Rectal smooth muscle tissue (tissue), 1 donor: ENCODE measurements around the gene HAP1.

Experiments used
- H3K27ac ChIP-seq: one replicate; pipeline ENCODE4 v1.7.0; 2013; ENCODE audit warnings: low read depth, low read length, inconsistent platforms
- H3K27me3 ChIP-seq: one replicate; pipeline ENCODE4 v1.7.0; 2013; ENCODE audit warnings: low read length; ENCODE audit not compliant: control insufficient read depth, insufficient read depth
- H3K36me3 ChIP-seq: one replicate; pipeline ENCODE4 v1.7.0; 2013; ENCODE audit warnings: low read length; ENCODE audit not compliant: control insufficient read depth, insufficient read depth
- H3K4me1 ChIP-seq: one replicate; pipeline ENCODE4 v1.7.0; 2013; ENCODE audit warnings: low read length; ENCODE audit not compliant: control insufficient read depth, insufficient read depth
- H3K4me3 ChIP-seq: one replicate; pipeline ENCODE4 v1.7.0; 2013; ENCODE audit warnings: low read length
- H3K9ac ChIP-seq: one replicate; pipeline ENCODE4 v1.7.0; 2013; ENCODE audit warnings: low read length

Gene HAP1

DNA sequence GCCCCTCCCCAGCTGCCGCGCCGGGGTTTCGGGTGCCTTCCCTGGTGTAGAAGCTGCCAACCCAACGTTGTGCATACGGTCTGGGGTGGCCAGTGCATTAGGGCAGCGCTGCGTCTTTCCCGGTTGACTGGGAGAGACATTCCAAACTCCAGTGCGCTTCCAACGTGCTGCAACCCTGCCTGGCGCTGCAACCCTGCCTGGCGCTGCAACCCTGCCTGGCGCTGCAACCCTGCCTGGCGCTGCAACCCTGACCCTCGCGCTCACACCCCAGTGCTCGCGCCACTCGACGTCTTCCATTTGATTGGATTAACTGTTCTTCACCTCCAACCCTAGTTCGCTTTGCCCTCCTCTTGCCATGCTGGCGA lies 488 bp upstream of the HAP1 start:
- Histone ChIP-seq H3K36me3 (no peaks in the 10 kb centered on the region), H3K9ac (no peak overlapping the region), H3K4me1 (no peaks in the 10 kb centered on the region), H3K27me3 (peaks cover 20% of the 10 kb centered on the region), H3K27ac (no peak overlapping the region), H3K4me3 (peak overlapping the region; percentile 55)

GRCh38 chr17:41733348-41734138 lies 900 bp downstream of the HAP1 start:
- Histone ChIP-seq H3K27ac (no peak overlapping the region), H3K9ac (no peak overlapping the region), H3K4me1 (no peaks in the 10 kb centered on the region), H3K27me3 (peaks cover 20% of the 10 kb centered on the region), H3K36me3 (no peaks in the 10 kb centered on the region), H3K4me3 (no peak overlapping the region)

GRCh38 chr17:41731836-41732235 lies 2.6 kb downstream of the HAP1 start:
- Histone ChIP-seq H3K27me3 (peaks cover 18% of the 10 kb centered on the region), H3K9ac (no peak overlapping the region), H3K4me1 (no peaks in the 10 kb centered on the region), H3K36me3 (no peaks in the 10 kb centered on the region), H3K27ac (no peak overlapping the region), H3K4me3 (no peak overlapping the region)

- Histone ChIP-seq H3K9ac (no peak overlapping the region), H3K4me1 (no peaks in the 10 kb centered on the region), H3K4me3 (no peak overlapping the region), H3K36me3 (no peaks in the 10 kb centered on the region), H3K27me3 (peaks cover 12% of the 10 kb centered on the region), H3K27ac (no peak overlapping the region)
Observed at GRCh38 chr17:41730479-41730878, 4.0 kb downstream of the HAP1 start.

- no peak overlapping the region for H3K9ac ChIP-seq
- H3K27ac ChIP-seq, result no peak overlapping the region
- H3K4me3 ChIP-seq, result no peak overlapping the region
- H3K4me1 ChIP-seq, result no peaks in the 10 kb centered on the region
- no peaks in the 10 kb centered on the region for H3K27me3 ChIP-seq
- no peaks in the 10 kb centered on the region for H3K36me3 ChIP-seq
Observed at GRCh38 chr17:41728056-41728455, 6.4 kb downstream of the HAP1 start.

DNA sequence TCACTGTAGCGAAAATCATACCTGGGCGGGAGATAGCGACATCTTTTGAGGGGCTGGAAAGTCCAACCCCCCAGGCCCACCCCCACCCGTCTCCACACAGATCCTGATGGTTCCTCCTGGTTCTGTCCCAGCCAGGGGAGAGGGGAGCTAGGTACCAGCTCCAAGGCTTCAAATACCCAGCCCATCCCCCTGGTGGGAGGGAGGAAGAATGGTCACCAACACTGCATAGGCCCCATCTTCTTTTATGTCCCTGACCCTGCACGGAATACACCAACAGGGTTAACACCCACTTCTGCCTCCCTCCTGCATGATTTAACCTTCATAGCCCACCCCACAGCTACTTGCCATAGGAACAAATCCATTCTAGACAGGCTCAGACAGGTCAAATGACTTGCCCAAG lies 9.3 kb downstream of the HAP1 start:
- Histone ChIP-seq H3K4me1 (no peaks in the 10 kb centered on the region), H3K27me3 (no peaks in the 10 kb centered on the region), H3K27ac (no peak overlapping the region), H3K4me3 (no peak overlapping the region), H3K9ac (no peak overlapping the region), H3K36me3 (no peaks in the 10 kb centered on the region)

GRCh38 chr17:41724476-41725050 lies 9.9 kb downstream of the HAP1 start:
- Histone ChIP-seq H3K4me1 (no peaks in the 10 kb centered on the region), H3K9ac (no peak overlapping the region), H3K27ac (no peak overlapping the region), H3K4me3 (no peak overlapping the region), H3K36me3 (no peaks in the 10 kb centered on the region), H3K27me3 (no peaks in the 10 kb centered on the region)

DNA sequence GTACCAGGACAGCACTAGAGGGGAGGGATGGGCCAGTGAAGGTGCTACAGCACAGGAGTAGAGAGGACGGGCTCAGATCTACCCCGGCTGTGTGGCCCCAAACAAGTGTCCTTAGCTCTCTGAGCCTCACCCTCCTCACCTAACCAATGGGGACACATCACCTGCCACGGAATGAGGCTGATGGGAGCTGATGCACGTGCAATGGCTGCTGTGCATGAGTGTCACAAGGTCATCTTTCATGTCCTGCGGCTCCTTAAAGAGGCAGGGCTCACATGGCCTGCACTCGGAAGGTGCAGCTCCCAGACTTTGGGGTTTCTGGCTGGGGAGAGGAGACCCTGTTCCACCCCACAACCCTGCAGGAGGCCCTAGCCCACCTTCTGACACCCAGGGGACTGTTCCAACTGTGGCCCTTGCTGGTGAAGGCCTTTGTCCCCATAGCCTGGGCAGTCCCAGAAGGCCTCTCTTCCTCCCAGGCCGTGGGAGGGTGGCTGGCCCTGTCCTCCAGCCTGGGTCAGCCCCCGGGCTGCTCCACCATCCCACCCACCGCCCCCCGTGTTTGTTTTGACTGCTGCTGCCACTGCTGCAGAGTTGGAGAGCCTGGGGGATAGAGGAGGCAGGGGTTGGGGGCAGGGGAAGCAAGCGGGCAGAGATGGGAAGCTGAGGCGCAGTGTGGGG lies 10.5 kb downstream of the HAP1 start:
- Histone ChIP-seq H3K36me3 (no peaks in the 10 kb centered on the region), H3K9ac (no peak overlapping the region), H3K27me3 (no peaks in the 10 kb centered on the region), H3K4me1 (no peaks in the 10 kb centered on the region), H3K27ac (no peak overlapping the region), H3K4me3 (no peak overlapping the region)

GRCh38 chr17:41722231-41722630 lies 12.2 kb downstream of the HAP1 start:
- no peaks in the 10 kb centered on the region for H3K36me3 ChIP-seq
- H3K4me1 ChIP-seq, result no peaks in the 10 kb centered on the region
- H3K9ac ChIP-seq, result no peak overlapping the region
- no peak overlapping the region for H3K4me3 ChIP-seq
- H3K27me3 ChIP-seq, result no peaks in the 10 kb centered on the region
- H3K27ac ChIP-seq, result no peak overlapping the region

DNA sequence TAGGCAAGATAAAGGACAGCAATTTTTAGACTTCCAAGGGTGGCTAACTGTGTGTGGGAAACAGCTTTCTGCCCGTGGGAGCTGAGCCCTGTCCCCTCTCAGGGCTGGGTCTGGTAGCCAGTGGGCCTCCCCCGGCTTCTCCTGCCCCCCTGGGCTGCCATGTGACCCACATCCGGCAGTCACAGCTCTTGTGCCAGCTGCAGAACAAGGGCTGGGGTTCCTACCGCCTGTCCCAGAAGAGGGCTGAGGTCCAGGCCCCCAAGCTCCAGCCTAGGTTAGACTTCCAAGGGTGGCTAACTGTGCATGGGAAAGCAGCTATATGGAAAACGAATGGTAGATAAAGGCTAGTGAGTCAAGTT lies 16.2 kb downstream of the HAP1 start:
- Histone ChIP-seq H3K27me3 (no peaks in the 10 kb centered on the region), H3K9ac (no peak overlapping the region), H3K4me1 (no peaks in the 10 kb centered on the region), H3K36me3 (no peaks in the 10 kb centered on the region), H3K27ac (no peak overlapping the region), H3K4me3 (no peak overlapping the region)

DNA sequence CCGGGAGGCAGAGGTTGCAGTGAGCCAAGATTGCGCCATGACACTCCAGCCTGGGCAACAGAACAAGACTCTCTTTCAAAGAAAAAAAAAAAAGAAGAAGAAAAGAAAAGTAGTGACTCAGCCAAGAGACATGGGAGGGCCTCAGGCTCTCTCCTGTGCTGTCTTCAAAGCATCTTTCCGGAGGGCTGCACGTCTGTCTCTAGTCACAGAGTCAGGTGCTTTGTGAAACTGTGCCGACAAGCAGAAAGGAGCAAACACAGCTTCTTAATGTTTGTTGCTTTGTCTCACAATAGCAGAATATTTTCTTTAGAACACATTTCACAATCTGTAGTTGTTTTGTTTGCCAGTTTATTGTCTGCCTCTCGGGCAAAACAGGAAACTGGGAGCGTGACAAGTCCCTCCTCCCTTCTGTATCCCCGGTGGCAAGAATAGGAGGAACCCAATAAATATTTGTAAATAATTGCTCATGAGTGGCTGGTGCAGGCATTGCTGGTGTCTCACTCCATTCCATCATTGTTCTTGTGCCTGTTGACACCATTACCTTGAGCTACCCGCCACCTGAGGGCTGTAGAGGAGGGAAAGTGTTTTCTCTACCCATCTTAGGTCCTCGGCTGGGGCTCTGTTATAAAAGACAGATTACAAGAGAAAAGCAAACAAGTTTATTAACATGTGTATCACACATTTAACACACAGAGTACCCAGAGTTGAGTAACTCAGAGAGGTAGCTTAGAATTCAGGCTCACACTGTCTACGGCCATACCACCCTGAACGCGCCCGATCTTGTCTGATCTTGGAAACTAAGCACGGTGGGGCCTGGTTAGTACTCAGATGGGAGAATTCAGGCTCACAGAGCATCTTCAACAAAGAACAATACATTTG lies 16.8 kb downstream of the HAP1 start:
- no peaks in the 10 kb centered on the region for H3K27me3 ChIP-seq
- H3K9ac ChIP-seq, result no peak overlapping the region
- H3K4me3 ChIP-seq, result no peak overlapping the region
- H3K36me3 ChIP-seq, result no peaks in the 10 kb centered on the region
- H3K27ac ChIP-seq, result no peak overlapping the region
- no peaks in the 10 kb centered on the region for H3K4me1 ChIP-seq

DNA sequence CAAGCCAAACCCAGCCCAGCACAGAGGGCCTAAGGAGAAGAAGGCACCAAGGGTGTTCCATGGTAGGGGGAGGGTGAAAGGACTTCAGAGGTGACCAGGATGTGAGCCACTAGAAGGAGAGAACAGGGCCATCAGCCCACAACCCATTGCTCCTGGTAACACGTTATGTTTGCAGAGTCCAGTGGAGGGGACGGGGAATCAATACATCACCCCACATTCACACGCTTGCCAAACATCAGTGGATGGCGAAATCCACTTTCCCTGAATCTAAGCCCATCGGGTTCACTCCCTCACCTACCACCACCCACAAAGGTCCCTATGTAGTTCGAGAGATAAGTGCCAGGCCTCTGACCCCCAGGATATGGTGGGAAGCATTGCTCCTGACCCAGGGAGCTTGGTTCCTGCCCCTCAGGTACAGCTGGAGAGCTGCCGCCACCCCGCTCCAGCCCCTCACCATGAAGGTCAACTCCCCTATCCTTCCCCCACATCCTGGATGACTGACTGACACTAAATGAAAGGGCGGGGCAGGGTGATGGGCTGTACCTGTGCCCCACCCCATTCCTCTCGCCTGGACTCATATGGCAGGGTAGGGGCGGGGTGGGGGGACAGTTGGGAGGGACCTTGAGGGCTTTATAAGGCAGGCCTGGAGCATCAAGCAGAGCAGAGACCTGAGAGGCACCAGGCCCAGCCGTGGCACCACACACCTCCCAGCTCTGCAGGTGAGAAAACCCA lies 22.6 kb downstream of the HAP1 start, which contains the start of gene GAST:
Gene GAST (plus strand): TSS at position 663 of the 732 bp plus-strand sequence. CDS start 3,106 bp downstream, outside the sequence.
- no peaks in the 10 kb centered on the region for H3K36me3 ChIP-seq
- no peak within 1 kb of the TSS for H3K9ac ChIP-seq
- H3K27me3 ChIP-seq, result no peaks in the 10 kb centered on the region
- no peak within 1 kb of the TSS for H3K27ac ChIP-seq
- H3K4me3 ChIP-seq, result no peak within 1 kb of the TSS
- no peaks in the 10 kb centered on the region for H3K4me1 ChIP-seq
